Left ventricle myocardium inferior (tissue), 1 donor: ENCODE results near the gene SPATA25. TPM values are rescaled to one million over a fixed set of nuclear protein-coding genes. Genes with fewer than 3 reads are reported as not detected.
"Not testable (repeated sequence)": the region's sequence is repeated elsewhere in the genome, so short reads cannot be mapped to it uniquely, and the experiment has no call there.

Experiments
- DNase-seq: peaks from one replicate; pipeline ENCODE4 v3.0.0-alpha.2; 2020
- H3K27ac ChIP-seq: fragments of 200-600 bp; replicated peaks from 2 replicates; pipeline ENCODE4 v1.8.0; 2021
- H3K27me3 ChIP-seq: fragments of 200-600 bp; 2 replicates; pipeline ENCODE4 v1.8.0; 2021; ENCODE audit warnings: low read depth
- H3K36me3 ChIP-seq: fragments of 200-600 bp; 2 replicates; pipeline ENCODE4 v1.8.0; 2021
- H3K4me1 ChIP-seq: fragments of 200-600 bp; 2 replicates; pipeline ENCODE4 v1.8.0; 2021
- H3K4me3 ChIP-seq: fragments of 200-600 bp; 2 replicates; pipeline ENCODE4 v1.8.0; 2021; ENCODE audit warnings: mild to moderate bottlenecking, moderate library complexity
- H3K9me3 ChIP-seq: fragments of 200-600 bp; replicated peaks from 2 replicates; pipeline ENCODE4 v1.8.0; 2021
- CTCF ChIP-seq: fragments of 200-600 bp; IDR thresholded peaks from 2 replicates; pipeline ENCODE4 v1.8.0; 2021; ENCODE audit warnings: antibody characterized with exemption, mild to moderate bottlenecking, borderline replicate concordance
- intact Hi-C: fragments of 100-400 bp; cut with micrococcal nuclease; formaldehyde crosslinking; loops from one replicate; pipeline ENCODE4 v1.11.0; 2022
- total RNA-seq: library from RNA; stranded (reverse); fragmentation: NEBNext Ultra II Directional; extraction: Animal tissue kit (Norgen Biotek cat#: 25700); gene quantifications from one replicate; pipeline ENCODE4 v1.2.1, GENCODE V29; 2021
- donor health status: DM: no; HTN: yes; CAD: no; lungs with severe emphysema.

SPATA25 gene
- total RNA-seq, 1 donor from 2014 or later: 2.4 TPM

- H3K36me3 ChIP-seq: peaks cover 36% of the 10 kb centered on the region
- H3K4me3 ChIP-seq: no peak overlapping the region
- no peak for DNase-seq
- no peaks in the 10 kb centered on the region for H3K9me3 ChIP-seq
- intact Hi-C loops: no loop called here
- no peak overlapping the region for H3K27ac ChIP-seq
- H3K27me3 ChIP-seq: no peaks in the 10 kb centered on the region
- TF ChIP-seq CTCF: no peak
- H3K4me1 ChIP-seq: peaks cover 9% of the 10 kb centered on the region
Observed at GRCh38 chr20:45905505-45906079, 18.2 kb upstream of the SPATA25 start.

DNA sequence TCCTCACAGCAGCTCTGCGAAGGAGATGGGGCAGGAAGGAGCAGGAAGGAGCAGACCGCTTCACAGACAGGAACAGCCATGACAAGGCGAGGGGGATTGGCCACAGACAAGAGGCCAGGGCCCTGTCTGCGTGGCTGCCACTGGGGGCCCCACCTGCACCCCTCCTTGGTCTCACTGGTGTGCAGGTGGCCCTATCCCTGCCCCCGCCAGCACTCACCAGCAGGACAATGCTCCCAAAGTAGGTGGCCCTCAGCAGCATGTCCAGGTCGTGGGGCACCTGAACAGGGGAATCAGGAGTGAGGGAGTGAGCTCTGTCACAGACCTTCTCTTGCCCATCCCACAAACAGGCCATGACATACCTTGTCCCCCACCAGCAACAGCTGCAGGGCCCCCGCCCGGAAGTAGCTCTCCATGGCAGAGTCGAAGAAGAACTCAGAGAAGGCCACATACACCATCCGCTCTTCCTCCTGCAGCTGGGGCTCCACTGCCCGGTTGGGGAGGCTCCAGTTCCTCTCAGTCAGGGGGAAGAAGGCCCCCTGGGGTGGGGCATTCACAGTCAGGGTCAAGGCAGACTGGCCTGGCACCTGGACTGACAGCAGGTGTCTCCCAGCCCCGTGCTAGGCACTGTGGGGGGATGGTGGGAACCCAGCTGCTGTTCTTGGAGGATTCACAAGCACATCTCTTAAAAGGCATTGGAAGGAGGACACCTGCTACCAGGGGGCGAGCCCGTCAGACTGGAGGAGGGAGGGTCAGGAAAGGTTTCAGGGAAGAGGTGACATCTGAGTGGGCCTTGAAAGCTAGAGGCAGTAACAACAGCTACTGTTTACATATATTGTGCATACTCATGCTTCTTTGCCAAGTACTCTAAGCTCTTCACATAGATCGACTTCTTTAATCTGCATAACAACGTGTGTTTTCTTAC, 17.4 kb upstream of the SPATA25 start:
- TF ChIP-seq CTCF: no peak
- no peak for DNase-seq
- peaks cover 42% of the 10 kb centered on the region for H3K36me3 ChIP-seq

GRCh38 chr20:45902199-45902701, 14.8 kb upstream of the SPATA25 start:
- H3K36me3 ChIP-seq: peaks cover 64% of the 10 kb centered on the region
- H3K27me3 ChIP-seq: no peaks in the 10 kb centered on the region
- intact Hi-C loops: no loop called here
- no peak for DNase-seq
- no peak overlapping the region for H3K4me3 ChIP-seq
- no peaks in the 10 kb centered on the region for H3K9me3 ChIP-seq
- no peak for TF ChIP-seq CTCF
- no peaks in the 10 kb centered on the region for H3K4me1 ChIP-seq
- no peak overlapping the region for H3K27ac ChIP-seq

More for the DNA sequence above, 17.4 kb upstream of the SPATA25 start:
- H3K4me1 ChIP-seq: peaks cover 2% of the 10 kb centered on the region
- H3K27me3 ChIP-seq: no peaks in the 10 kb centered on the region
- intact Hi-C loops: no loop called here
- H3K27ac ChIP-seq: no peak overlapping the region
- no peak overlapping the region for H3K4me3 ChIP-seq
- H3K9me3 ChIP-seq: no peaks in the 10 kb centered on the region

GRCh38 chr20:45901332-45901731, 13.9 kb upstream of the SPATA25 start:
- peaks cover 72% of the 10 kb centered on the region for H3K36me3 ChIP-seq
- H3K4me3 ChIP-seq, intact Hi-C loops, DNase-seq, H3K27me3 ChIP-seq, H3K9me3 ChIP-seq, H3K4me1 ChIP-seq, H3K27ac ChIP-seq: not testable (repeated sequence)

DNA sequence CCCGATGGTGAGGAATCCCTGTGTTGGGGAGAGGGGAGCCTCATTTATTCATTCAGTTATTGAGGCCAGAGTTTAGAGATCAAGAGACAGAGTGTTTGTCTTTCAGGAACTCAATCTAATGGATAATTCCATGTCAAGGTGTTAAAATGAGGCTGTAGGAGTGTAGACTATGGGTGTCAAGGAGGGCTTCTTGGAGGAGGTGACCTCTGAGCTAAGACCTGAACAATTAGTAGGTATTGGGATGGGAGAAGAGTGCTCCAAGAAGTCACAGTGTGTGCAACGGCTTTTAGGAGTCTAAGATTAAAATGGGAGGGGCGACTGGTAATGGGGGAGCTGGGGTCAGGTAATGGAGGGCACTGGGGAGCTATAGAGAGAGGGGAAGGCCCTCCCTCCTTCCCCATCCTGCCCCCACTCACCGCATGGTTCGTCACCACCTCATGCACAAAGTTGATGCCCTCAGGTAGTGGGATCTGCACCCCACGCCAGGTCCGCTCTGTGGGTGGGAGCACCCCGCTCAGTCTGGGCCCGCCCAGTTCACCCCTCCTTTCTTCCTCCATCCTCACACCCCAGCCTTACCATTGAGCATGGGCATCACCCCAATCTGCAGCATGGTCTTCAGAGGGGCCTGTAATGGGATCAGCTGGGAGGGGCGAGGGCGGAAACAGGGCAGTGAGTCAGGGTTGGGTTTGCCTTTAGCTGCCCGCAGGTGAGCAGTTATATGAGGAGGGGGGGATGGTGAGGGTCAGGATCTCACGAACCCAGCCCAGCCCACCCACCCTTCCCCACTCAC, 11.8 kb upstream of the SPATA25 start:
- Histone ChIP-seq H3K4me1 (no peaks in the 10 kb centered on the region), H3K27me3 (no peaks in the 10 kb centered on the region), H3K36me3 (peaks cover 79% of the 10 kb centered on the region), H3K9me3 (no peaks in the 10 kb centered on the region), H3K4me3 (no peak overlapping the region), H3K27ac (no peak overlapping the region)
- no peak for TF ChIP-seq CTCF
- intact Hi-C loops: no loop called here
- no peak for DNase-seq
